Measurements from ENCODE around the gene AFMID. TPM values are rescaled to one million over a fixed set of nuclear protein-coding genes. Genes with fewer than 3 reads are reported as not detected.

AFMID gene
- total and polyA plus RNA-seq, 2 of the 8 experiments (the other 6 are each of a cell fraction or from before 2014, with no cell fraction given), result 49.0 to 53.0 TPM

- TF ChIP-seq CHD7 (IDR thresholded peaks at IDR 0.05; ENCODE audit: insufficient replicate concordance, low read length) (no peak), CTBP2 (IDR thresholded peaks at IDR 0.05; ENCODE audit: borderline replicate concordance, insufficient read depth, insufficient read length, low read length) (peak; percentile 26), KDM4A (IDR thresholded peaks at IDR 0.05; ENCODE audit: low read depth, low read length, severe bottlenecking) (peak; percentile 45), SAP30 (IDR thresholded peaks at IDR 0.05; ENCODE audit: insufficient read depth, insufficient replicate concordance, low read length) (no peak), EP300 (IDR thresholded peaks at IDR 0.05; ENCODE audit: borderline replicate concordance in 1 of 2, low read depth in 2 of 2, low read length in 2 of 2) (no peak), SP1 (IDR thresholded peaks at IDR 0.05; ENCODE audit: low read depth, low read length) (peak; percentile 85; the same call in 1 of the 2 replicates), POLR2AphosphoS5 (IDR thresholded peaks at IDR 0.05; ENCODE audit: low read depth, low read length) (peak; percentile 98), PHF8 (conservative IDR thresholded peaks at IDR 0.05; ENCODE audit: low read depth, low read length) (peak; percentile 98), SP2 (IDR thresholded peaks at IDR 0.05; ENCODE audit: low read length) (no peak)
Observed at GRCh38 chr17:78186692-78187595, at the start of gene AFMID, which contains the start of gene TK1 (continued).

Measured in H1 (cell line).